Transverse colon (tissue), 4 donors: ENCODE measurements around the gene ZNF777. TPM values are rescaled to one million over a fixed set of nuclear protein-coding genes. Genes with fewer than 3 reads are reported as not detected.
"Not testable (repeated sequence)": the region's sequence is repeated elsewhere in the genome, so short reads cannot be mapped to it uniquely, and the experiment has no call there.

Experiments used
- DNase-seq: peaks from one replicate; pipeline ENCODE4 v3.0.0-alpha.2; 2019
- H3K27ac ChIP-seq, 4 donors: fragments of 200-600 bp; sonication (generic); 2 replicates each; pipeline ENCODE4 v1.5.1; 2016 to 2018; ENCODE audit warnings: inconsistent platforms in 4 of 4
- H3K27me3 ChIP-seq: fragments of 200-600 bp; sonication (generic); 2 replicates; pipeline ENCODE4 v1.5.1; 2017; ENCODE audit warnings: inconsistent platforms
- H3K36me3 ChIP-seq, 4 donors: fragments of 200-600 bp; sonication (generic); 2 replicates each; pipeline ENCODE4 v1.5.1; 2017 to 2019; ENCODE audit warnings: inconsistent platforms in 4 of 4
- H3K4me1 ChIP-seq, 4 donors: fragments of 200-600 bp; sonication (generic); 2 replicates each; pipeline ENCODE4 v1.5.1; 2017 to 2020; ENCODE audit warnings: inconsistent platforms in 4 of 4
- H3K4me3 ChIP-seq, 4 donors: fragments of 200-600 bp; sonication (generic); 1 replicate in 1 of 4; 2 replicates in 3 of 4; pipeline versions ENCODE4 v1.5.1 to v1.6.1; 2017 to 2019; ENCODE audit warnings: inconsistent platforms in 4 of 4
- H3K9me3 ChIP-seq, 2 donors: fragments of 200-600 bp; sonication (generic); 2 replicates each; pipeline ENCODE4 v1.5.1; 2017 to 2019; ENCODE audit warnings: inconsistent platforms in 2 of 2
- EP300 ChIP-seq: sonication (generic); formaldehyde crosslinking; IDR thresholded peaks from one replicate; pipeline ENCODE4 v1.6.1; 2017; ENCODE audit warnings: antibody characterized with exemption, low read depth
- POLR2A ChIP-seq: fragments of 450-650 bp; IDR thresholded peaks from one replicate; pipeline ENCODE4 v1.6.1; 2016; ENCODE audit warnings: antibody characterized with exemption, mild to moderate bottlenecking, moderate library complexity
- POLR2AphosphoS5 ChIP-seq, 3 donors: sonication (generic); formaldehyde crosslinking; IDR thresholded peaks; one replicate each; pipeline ENCODE4 v1.6.1; 2016; ENCODE audit warnings: antibody characterized with exemption in 3 of 3
- WGBS, 2 donors: methylation state at CpG; one replicate each; pipeline ENCODE4 v1.1.5; 2018; ENCODE audit warnings: low coverage in 1 of 2; 5-methylcytosine and 5-hydroxymethylcytosine counted together
- in situ Hi-C, 4 donors: fragments of 200-750 bp; cut with MboI; loops; one replicate each; pipeline versions ENCODE4 v1.15.0 to v1.15.1; 2017; ENCODE audit warnings: low sequenced_read_pairs in 3 of 4, low pct_ligation_motif_present in 1 of 4, low pct_unique_long_range_greater_than_20kb in 1 of 4
- intact Hi-C: fragments of 100-400 bp; cut with DNase I; formaldehyde crosslinking; loops from one replicate; pipeline ENCODE4 v1.15.1; 2023; ENCODE audit warnings: low total_unique reads
- total RNA-seq, 4 donors: library from RNA; depleted of rRNA; stranded (reverse); fragments of >200 nt; gene quantifications; one replicate each; pipeline ENCODE4 v1.1.0, GENCODE V29; 2016
- TF ChIP-seq, protein P1 (sequence below), 5 experiments: fragments of 200-600 bp in 3 of 5; fragments of 450-650 bp in 2 of 5; sonication (generic) in 3 of 5; IDR thresholded peaks; 1 replicate in 2 of 5; 2 replicates in 3 of 5; pipeline ENCODE4 v1.5.1; 2016 to 2017; ENCODE audit warnings: antibody characterized with exemption in 5 of 5, inconsistent platforms in 3 of 5, mild to moderate bottlenecking in 2 of 5, moderate library complexity in 1 of 5

The ZNF777 gene
- total RNA-seq, 4 donors from 2014 or later, result 7.8 to 58.9 (median 14.2) TPM

DNA sequence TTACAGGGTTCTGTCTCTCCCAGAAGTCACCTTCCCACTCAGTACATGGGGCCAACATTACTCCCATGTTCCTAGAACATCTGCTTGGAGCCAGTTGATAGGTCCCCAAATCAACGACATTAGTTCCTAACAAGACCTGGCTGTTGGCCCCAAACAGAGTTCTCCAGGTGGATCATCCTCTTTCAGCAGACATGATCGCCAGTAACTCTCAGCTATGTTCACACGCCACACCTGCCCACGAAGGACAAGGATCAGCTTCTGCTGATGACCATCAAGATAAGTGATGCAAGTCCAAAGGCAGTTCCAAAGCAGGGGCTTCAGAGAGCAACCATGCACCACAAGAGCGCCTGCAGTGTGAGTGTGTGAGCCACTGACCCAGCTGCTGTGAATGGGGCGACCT lies 11.0 kb downstream of the ZNF777 start:
- WGBS, 2 donors, result 98% methylated on average over 6 of the region's 6 CpGs; no CpG with 5 or more reads in 1 of the 2 donors
- no peak overlapping the region for H3K27ac ChIP-seq
- TF ChIP-seq, protein P1, sequence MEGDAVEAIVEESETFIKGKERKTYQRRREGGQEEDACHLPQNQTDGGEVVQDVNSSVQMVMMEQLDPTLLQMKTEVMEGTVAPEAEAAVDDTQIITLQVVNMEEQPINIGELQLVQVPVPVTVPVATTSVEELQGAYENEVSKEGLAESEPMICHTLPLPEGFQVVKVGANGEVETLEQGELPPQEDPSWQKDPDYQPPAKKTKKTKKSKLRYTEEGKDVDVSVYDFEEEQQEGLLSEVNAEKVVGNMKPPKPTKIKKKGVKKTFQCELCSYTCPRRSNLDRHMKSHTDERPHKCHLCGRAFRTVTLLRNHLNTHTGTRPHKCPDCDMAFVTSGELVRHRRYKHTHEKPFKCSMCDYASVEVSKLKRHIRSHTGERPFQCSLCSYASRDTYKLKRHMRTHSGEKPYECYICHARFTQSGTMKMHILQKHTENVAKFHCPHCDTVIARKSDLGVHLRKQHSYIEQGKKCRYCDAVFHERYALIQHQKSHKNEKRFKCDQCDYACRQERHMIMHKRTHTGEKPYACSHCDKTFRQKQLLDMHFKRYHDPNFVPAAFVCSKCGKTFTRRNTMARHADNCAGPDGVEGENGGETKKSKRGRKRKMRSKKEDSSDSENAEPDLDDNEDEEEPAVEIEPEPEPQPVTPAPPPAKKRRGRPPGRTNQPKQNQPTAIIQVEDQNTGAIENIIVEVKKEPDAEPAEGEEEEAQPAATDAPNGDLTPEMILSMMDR (IDR thresholded peaks at IDR 0.05), result no peak
- H3K9me3 ChIP-seq, result no peaks in the 10 kb centered on the region
- H3K27me3 ChIP-seq, result no peaks in the 10 kb centered on the region
- peaks cover 0 to 55% (median 22%) of the 10 kb centered on the region in 4 donors for H3K36me3 ChIP-seq
- no peak overlapping the region for H3K4me3 ChIP-seq
- in situ Hi-C loops (no loop called here), intact Hi-C loops (no loop called here)
- no peaks in the 10 kb centered on the region for H3K4me1 ChIP-seq
- DNase-seq, result no peak

DNA sequence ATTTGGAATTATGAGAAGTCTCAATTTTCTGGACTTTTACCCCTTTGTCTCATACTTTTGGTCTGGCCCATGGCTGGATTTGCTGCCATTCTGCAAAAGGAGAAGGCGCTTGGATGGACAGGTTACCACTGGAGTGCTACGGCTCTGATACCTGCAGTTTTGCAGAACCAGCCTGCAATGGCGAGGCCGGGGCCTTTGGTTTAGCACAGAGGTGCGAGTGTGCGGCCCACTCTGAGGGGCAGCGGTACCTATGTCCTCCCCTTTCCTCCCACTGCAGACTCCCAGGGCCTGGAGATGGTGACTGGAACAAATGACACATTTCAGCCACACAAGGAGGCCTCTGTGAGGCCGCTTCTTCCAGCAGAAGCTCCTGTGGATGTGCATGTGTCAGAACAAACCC lies 11.9 kb downstream of the ZNF777 start:
- Histone ChIP-seq H3K4me1 (no peaks in the 10 kb centered on the region), H3K27me3 (no peaks in the 10 kb centered on the region), H3K9me3 (no peaks in the 10 kb centered on the region), H3K4me3 (no peak overlapping the region), H3K36me3 (peaks cover 0 to 46% (median 22%) of the 10 kb centered on the region in 4 donors), H3K27ac (no peak overlapping the region)
- intact Hi-C loops (no loop called here), in situ Hi-C loops (no loop called here)
- 90 to 100% methylated on average over 1 to 8 of the region's 8 CpGs for WGBS, 2 donors
- TF ChIP-seq, protein P1 (IDR thresholded peaks at IDR 0.05), result no peak
- TF ChIP-seq EP300, result no peak
- no peak for TF ChIP-seq POLR2AphosphoS5 (IDR thresholded peaks at IDR 0.05)
- TF ChIP-seq POLR2A, result no peak
- no peak for DNase-seq

DNA sequence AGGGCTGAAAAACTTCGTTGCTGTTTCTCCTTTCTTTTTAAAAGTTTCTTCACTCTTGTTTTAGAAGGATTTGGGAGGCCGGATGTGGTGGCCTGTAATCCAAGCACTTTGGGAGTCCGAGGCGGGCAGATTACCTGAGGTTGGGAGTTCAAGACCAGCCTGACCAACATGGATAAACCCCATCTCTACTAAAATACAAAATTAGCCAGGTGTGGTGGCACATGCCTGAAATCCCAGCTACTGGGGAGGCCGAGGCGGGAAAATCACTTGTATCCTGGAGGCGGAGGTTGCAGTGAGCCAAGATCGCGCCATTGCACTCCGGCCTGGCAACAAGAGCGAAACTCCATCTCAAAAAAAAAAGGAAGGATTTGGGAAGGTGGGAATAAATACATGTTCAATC lies 14.8 kb downstream of the ZNF777 start:
- H3K36me3 ChIP-seq, result peaks cover 0 to 48% (median 22%) of the 10 kb centered on the region in 4 donors
- H3K27me3 ChIP-seq, H3K4me1 ChIP-seq, H3K9me3 ChIP-seq, H3K4me3 ChIP-seq, H3K27ac ChIP-seq, intact Hi-C loops, in situ Hi-C loops, DNase-seq: not testable (repeated sequence)
- 97 to 100% methylated on average over 9 to 11 of the region's 11 CpGs for WGBS, 2 donors

DNA sequence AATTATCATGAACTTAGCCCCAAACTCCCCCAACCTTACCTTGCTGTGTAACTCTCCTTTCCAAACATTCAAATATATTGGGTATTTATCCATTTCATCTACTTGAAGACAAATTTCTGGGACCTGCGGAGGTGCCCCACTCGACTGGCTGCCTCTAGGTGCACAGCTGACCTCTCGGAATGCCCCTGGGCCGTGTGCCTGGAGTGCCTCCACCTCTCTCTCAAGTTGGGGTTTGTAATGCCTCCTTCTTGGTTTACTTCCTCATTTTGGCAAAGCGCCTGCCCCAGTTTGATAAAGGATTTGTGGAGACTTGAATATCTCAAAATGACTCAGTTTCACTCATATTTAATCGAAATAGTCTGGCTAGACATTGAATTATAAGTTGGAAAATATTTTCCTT lies 16.6 kb downstream of the ZNF777 start:
- intact Hi-C loops, result no loop called here
- no peak for TF ChIP-seq POLR2A
- TF ChIP-seq, protein P1 (IDR thresholded peaks at IDR 0.05), result no peak
- no peak for TF ChIP-seq EP300
- no peak for TF ChIP-seq POLR2AphosphoS5 (IDR thresholded peaks at IDR 0.05)
- Histone ChIP-seq H3K9me3 (no peaks in the 10 kb centered on the region), H3K4me3 (no peak overlapping the region), H3K27me3 (no peaks in the 10 kb centered on the region), H3K4me1 (no peaks in the 10 kb centered on the region), H3K27ac (no peak overlapping the region), H3K36me3 (peaks cover 0 to 30% (median 14%) of the 10 kb centered on the region in 4 donors)
- WGBS, 2 donors, result 84 to 89% methylated on average over 4 to 6 of the region's 6 CpGs
- in situ Hi-C loops, result no loop called here
- no peak for DNase-seq

DNA sequence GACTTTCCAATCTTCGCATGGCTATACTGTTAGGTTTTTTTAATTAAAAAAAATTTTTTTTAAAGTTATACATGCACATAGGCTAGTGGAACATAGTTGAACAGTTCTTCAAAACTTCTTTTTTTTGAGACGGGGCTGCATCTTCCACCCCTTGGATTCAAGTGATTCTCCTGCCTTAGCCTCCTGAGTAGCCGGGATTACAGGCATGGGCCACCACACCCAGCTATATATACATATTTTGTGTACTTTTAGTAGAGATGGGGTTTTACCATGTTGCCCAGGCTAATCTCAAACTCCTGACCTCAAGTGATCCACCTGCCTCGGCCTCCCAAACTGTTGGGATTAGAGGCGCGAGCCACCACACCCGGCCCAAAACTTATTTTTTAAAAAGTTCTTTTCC lies 17.3 kb downstream of the ZNF777 start:
- no peaks in the 10 kb centered on the region for H3K27me3 ChIP-seq
- intact Hi-C loops (no loop called here), in situ Hi-C loops (no loop called here)
- H3K4me3 ChIP-seq, result no peak overlapping the region
- H3K4me1 ChIP-seq, result no peaks in the 10 kb centered on the region
- H3K27ac ChIP-seq, result no peak overlapping the region
- H3K9me3 ChIP-seq, result no peaks in the 10 kb centered on the region
- 89 to 92% methylated on average over 7 of the region's 7 CpGs for WGBS, 2 donors
- no peak for DNase-seq
- H3K36me3 ChIP-seq, result peaks cover 0 to 23% (median 10%) of the 10 kb centered on the region in 4 donors
- TF ChIP-seq POLR2AphosphoS5 (IDR thresholded peaks at IDR 0.05) (no peak), POLR2A (no peak), EP300 (no peak)
- TF ChIP-seq, protein P1 (IDR thresholded peaks at IDR 0.05), result no peak
